A549 (cell line): Measurements from ENCODE around the gene NMT1. TPM values are rescaled to one million over a fixed set of nuclear protein-coding genes. Genes with fewer than 3 reads are reported as not detected.

Source experiments
- ATAC-seq, 2 experiments: fragments of 200-7000 bp in 1 of 2; fragments of >200 bp in 1 of 2; cut with Nextera tagmentation in 1 of 2; cut with Tn5 transposase in 1 of 2; 3 replicates each; pipeline versions ENCODE4 v1.8.0 to v1.9.1; 2018 to 2020; ENCODE audit warnings: mild to moderate bottlenecking in 1 of 2, moderate library complexity in 1 of 2
- CTCF ChIA-PET: fragments of 300-600 bp; sonication (Branson Sonifier 250); formaldehyde crosslinking; extraction: SDS; loops from one replicate; lab custom pipeline; 2021; ENCODE audit warnings: antibody characterized with exemption, inconsistent platforms; lab: Yijun Ruan, JAX
- POLR2A ChIA-PET: fragments of 350-600 bp; formaldehyde crosslinking; extraction: SDS; loops from one replicate; lab custom pipeline; 2021; ENCODE audit warnings: antibody characterized with exemption, inconsistent platforms; lab: Yijun Ruan, JAX
- DNase-seq, 2 experiments: peaks; one replicate each; pipeline versions ENCODE4 v3.0.0 to v3.0.0-alpha.2; 2011 to 2016; ENCODE audit warnings: low read depth in 1 of 2, low spot score in 1 of 2
- FAIRE-seq: peaks from 2 replicates; lab custom pipeline; 2011; peaks lifted over from hg19 to GRCh38; lab: Jason Lieb, UNC
- H3K27ac ChIP-seq, 2 experiments: fragments of >200 bp; sonication (Bioruptor Twin); formaldehyde crosslinking; 3 replicates each; pipeline ENCODE4 v1.5.1; 2016 to 2017
- H3K4me1 ChIP-seq: fragments of >200 bp; sonication (Bioruptor Twin); formaldehyde crosslinking; 3 replicates; pipeline ENCODE4 v1.6.1; 2016
- H3K4me2 ChIP-seq: fragments of >200 bp; sonication (Bioruptor Twin); formaldehyde crosslinking; 3 replicates; pipeline ENCODE4 v1.6.1; 2016
- H3K4me3 ChIP-seq: fragments of >200 bp; sonication (Bioruptor Twin); formaldehyde crosslinking; 3 replicates; pipeline ENCODE4 v1.5.1; 2016
- H3K9me3 ChIP-seq: fragments of >200 bp; sonication (Bioruptor Twin); formaldehyde crosslinking; 3 replicates; pipeline ENCODE4 v1.6.1; 2016
- ATOH8 ChIP-seq: fragments of 250-450 bp; sonication (Bioruptor Pico); IDR thresholded peaks from 2 replicates; pipeline ENCODE4 v1.5.0; 2020; ENCODE audit warnings: low read depth, mild to moderate bottlenecking, moderate library complexity
- BCL3 ChIP-seq: fragments of >200 bp; sonication (Bioruptor Twin); formaldehyde crosslinking; IDR thresholded peaks from 3 replicates; pipeline ENCODE4 v1.6.1; 2016
- CBX8 ChIP-seq: fragments of 200-600 bp; sonication (generic); IDR thresholded peaks from 2 replicates; pipeline ENCODE4 v1.6.1; 2016
- CEBPB ChIP-seq, 2 experiments: fragments of >200 bp in 1 of 2; sonication (Bioruptor Twin) in 1 of 2; formaldehyde crosslinking in 1 of 2; IDR thresholded peaks; 2 replicates each; pipeline ENCODE4 v1.6.1; 2012 to 2016
- CHD4 ChIP-seq: fragments of 200-600 bp; sonication (generic); IDR thresholded peaks from 2 replicates; pipeline ENCODE4 v1.6.1; 2016; ENCODE audit warnings: antibody characterized with exemption, mild to moderate bottlenecking, borderline replicate concordance
- CTCF ChIP-seq: fragments of >200 bp; sonication (Bioruptor Twin); formaldehyde crosslinking; IDR thresholded peaks from 3 replicates; pipeline ENCODE4 v1.5.1; 2016
- EHMT2 ChIP-seq: fragments of 200-600 bp; sonication (generic); IDR thresholded peaks from 2 replicates; pipeline ENCODE4 v1.6.1; 2016; ENCODE audit warnings: antibody characterized with exemption, low read depth, mild to moderate bottlenecking, moderate library complexity
- ELK1 ChIP-seq: fragments of 150-350 bp; IDR thresholded peaks from 2 replicates; pipeline ENCODE4 v1.6.1; 2014; ENCODE audit warnings: low read depth, mild to moderate bottlenecking, low read length
- ESRRA ChIP-seq: fragments of 150-350 bp; IDR thresholded peaks from 2 replicates; pipeline ENCODE4 v1.6.1; 2014; ENCODE audit warnings: mild to moderate bottlenecking, low read length, borderline replicate concordance
- JUN ChIP-seq, 2 experiments: fragments of >200 bp; sonication (Bioruptor Twin); formaldehyde crosslinking; IDR thresholded peaks; 2 replicates in 1 of 2; 3 replicates in 1 of 2; pipeline ENCODE4 v1.6.1; 2016 to 2017
- MAX ChIP-seq: IDR thresholded peaks from 2 replicates; pipeline ENCODE4 v1.6.1; 2012
- MYC ChIP-seq: IDR thresholded peaks from 2 replicates; pipeline ENCODE4 v1.6.1; 2012; ENCODE audit warnings: mild to moderate bottlenecking, inconsistent platforms, low read length, improper control_type of control experiment, borderline replicate concordance
- PBX3 ChIP-seq: IDR thresholded peaks from 2 replicates; pipeline ENCODE4 v1.6.1; 2012
- POLR2AphosphoS2 ChIP-seq: conservative IDR thresholded peaks from 2 replicates; pipeline ENCODE4 v1.6.1; 2012; ENCODE audit warnings: low read length, improper control_type of control experiment, inconsistent platforms
- RARB ChIP-seq: fragments of 250-450 bp; sonication (Bioruptor Pico); IDR thresholded peaks from 2 replicates; pipeline ENCODE4 v1.8.0; 2021; ENCODE audit warnings: mild to moderate bottlenecking, moderate library complexity
- RCOR1 ChIP-seq: fragments of 150-350 bp; IDR thresholded peaks from 2 replicates; pipeline ENCODE4 v1.6.1; 2014; ENCODE audit warnings: antibody characterized with exemption, low read length, low read depth
- TP53 ChIP-seq: fragments of 250-450 bp; sonication (Bioruptor Pico); IDR thresholded peaks from 2 replicates; pipeline ENCODE4 v1.5.0; 2021; ENCODE audit warnings: mild to moderate bottlenecking, moderate library complexity
- USF2 ChIP-seq: fragments of 450-650 bp; IDR thresholded peaks from 2 replicates; pipeline ENCODE4 v1.6.1; 2014; ENCODE audit warnings: antibody characterized with exemption
- WGBS: methylation state at CpG from one replicate; pipeline ENCODE4 v1.1.6; 2017; ENCODE audit errors: missing lambda C conversion rate; 5-methylcytosine and 5-hydroxymethylcytosine counted together
- polyA plus RNA-seq, 4 experiments: library from polyadenylated mRNA; depleted of rRNA in 3 of 4; stranded (reverse); fragments of >200 nt; fragmentation: RNase III in 1 of 4; extraction: RNeasy Plus Mini Kit Qiagen cat#74134 plus additional on column Dnase treatment in 1 of 4; gene quantifications; 2 replicates in 3 of 4; 3 replicates in 1 of 4; pipeline ENCODE4 v1.2.3, GENCODE V29; 2011 to 2017

The NMT1 gene
- polyA plus RNA-seq, 2 of the 4 experiments (the other 2 are of a cell fraction), result 82.9 to 270 TPM

GRCh38 chr17:45106096-45106495 lies 45.0 kb downstream of the NMT1 start (continued):
- no peak for TF ChIP-seq CEBPB (IDR thresholded peaks at IDR 0.05)
- no peak for TF ChIP-seq RCOR1
- TF ChIP-seq ELK1, result no peak
- no peak for TF ChIP-seq ESRRA

GRCh38 chr17:45106582-45106981 lies 45.5 kb downstream of the NMT1 start:
- ATAC-seq (no peak), DNase-seq (no peak), FAIRE-seq (no peak)
- Histone ChIP-seq H3K27ac (no peak overlapping the region), H3K4me2 (no peak overlapping the region), H3K4me1 (no peaks in the 10 kb centered on the region), H3K9me3 (no peaks in the 10 kb centered on the region), H3K4me3 (no peak overlapping the region)
- WGBS, result 93% methylated on average over 5 of the region's 5 CpGs
- ChIA-PET CTCF (interaction anchor here (1.3 to 30.6 kb wide), 8 partner anchors 9 to 186 kb away, joined by 3 to 742 read pairs (median 55); partner anchors contain the start of genes ACBD4 and PLCD3), POLR2A (no interaction called here)
- TF ChIP-seq TP53 (CRISPR knock-in tag) (no peak), MYC (no peak), PBX3 (no peak), RARB (CRISPR knock-in tag) (no peak), CBX8 (no peak), EHMT2 (no peak), USF2 (no peak), JUN (IDR thresholded peaks at IDR 0.05) (no peak), CEBPB (IDR thresholded peaks at IDR 0.05) (no peak), MAX (no peak), CHD4 (no peak), RCOR1 (no peak), ATOH8 (CRISPR knock-in tag) (no peak), ELK1 (no peak), BCL3 (no peak), POLR2AphosphoS2 (no peak), CTCF (no peak)
